ENCODE results near the gene NOMO2.
"Not testable (repeated sequence)": the region's sequence is repeated elsewhere in the genome, so short reads cannot be mapped to it uniquely, and the experiment has no call there.

DNA sequence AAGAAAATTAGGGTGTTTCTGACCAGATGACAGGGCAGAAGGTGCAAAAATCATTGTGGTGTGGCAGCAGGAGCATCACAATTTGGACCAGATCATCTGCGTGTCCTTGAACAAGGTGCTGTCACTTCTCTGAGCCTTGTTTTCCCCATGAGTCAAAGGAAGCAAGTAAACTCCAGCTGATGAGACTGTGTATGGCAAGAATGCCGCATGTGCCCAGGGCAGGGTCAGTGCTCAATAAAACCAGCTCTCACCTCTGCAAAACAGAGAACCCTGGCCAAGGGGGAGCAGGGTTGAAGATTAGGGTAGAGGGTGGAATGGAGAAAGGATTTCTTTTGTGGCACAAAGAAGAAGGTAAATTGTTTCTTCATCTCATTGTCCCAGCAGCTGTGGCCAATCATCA lies 17.4 kb upstream of the NOMO2 start:
- TF ChIP-seq, protein P1, sequence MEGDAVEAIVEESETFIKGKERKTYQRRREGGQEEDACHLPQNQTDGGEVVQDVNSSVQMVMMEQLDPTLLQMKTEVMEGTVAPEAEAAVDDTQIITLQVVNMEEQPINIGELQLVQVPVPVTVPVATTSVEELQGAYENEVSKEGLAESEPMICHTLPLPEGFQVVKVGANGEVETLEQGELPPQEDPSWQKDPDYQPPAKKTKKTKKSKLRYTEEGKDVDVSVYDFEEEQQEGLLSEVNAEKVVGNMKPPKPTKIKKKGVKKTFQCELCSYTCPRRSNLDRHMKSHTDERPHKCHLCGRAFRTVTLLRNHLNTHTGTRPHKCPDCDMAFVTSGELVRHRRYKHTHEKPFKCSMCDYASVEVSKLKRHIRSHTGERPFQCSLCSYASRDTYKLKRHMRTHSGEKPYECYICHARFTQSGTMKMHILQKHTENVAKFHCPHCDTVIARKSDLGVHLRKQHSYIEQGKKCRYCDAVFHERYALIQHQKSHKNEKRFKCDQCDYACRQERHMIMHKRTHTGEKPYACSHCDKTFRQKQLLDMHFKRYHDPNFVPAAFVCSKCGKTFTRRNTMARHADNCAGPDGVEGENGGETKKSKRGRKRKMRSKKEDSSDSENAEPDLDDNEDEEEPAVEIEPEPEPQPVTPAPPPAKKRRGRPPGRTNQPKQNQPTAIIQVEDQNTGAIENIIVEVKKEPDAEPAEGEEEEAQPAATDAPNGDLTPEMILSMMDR (IDR thresholded peaks at IDR 0.05 in 4 of 5, conservative IDR thresholded peaks at IDR 0.05 in 1 of 5), result not testable (repeated sequence)
- not testable (repeated sequence) for TF ChIP-seq POLR2A (IDR thresholded peaks at IDR 0.05)
